Measurements from ENCODE around the gene STX8.

DNA sequence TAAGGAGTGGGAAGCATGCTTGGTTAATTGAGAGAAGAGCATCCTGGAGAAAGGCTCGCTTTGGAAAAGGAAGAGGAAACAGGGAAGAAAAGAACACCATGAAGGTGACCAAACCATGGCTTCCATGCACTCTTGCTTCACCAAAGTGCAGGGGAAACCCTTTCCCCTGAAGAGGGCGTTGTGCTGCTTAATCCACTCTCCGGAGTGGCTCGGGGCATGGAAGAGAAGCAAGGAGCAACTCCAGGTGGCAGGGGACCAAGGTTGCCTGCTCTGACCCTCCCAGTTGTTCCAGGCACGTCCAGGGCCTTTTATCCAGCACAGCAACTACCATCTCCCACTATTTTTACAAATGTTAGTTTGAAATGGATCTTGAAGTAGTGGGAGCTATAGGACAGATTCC, 108.1 kb downstream of the STX8 start:
- TF ChIP-seq CTBP1 (IDR thresholded peaks at IDR 0.05; ENCODE audit: borderline replicate concordance) (no peak), ZNF384 (IDR thresholded peaks at IDR 0.05) (no peak), FOXM1 (IDR thresholded peaks at IDR 0.05; ENCODE audit: borderline replicate concordance) (no peak), SP1 (IDR thresholded peaks at IDR 0.05) (no peak), LEF1 (IDR thresholded peaks at IDR 0.05; ENCODE audit: borderline replicate concordance) (no peak), FOXK2 (IDR thresholded peaks at IDR 0.05) (no peak), NFRKB (IDR thresholded peaks at IDR 0.05) (no peak), BHLHE40 (IDR thresholded peaks at IDR 0.05; ENCODE audit: borderline replicate concordance) (no peak), ELF4 (IDR thresholded peaks at IDR 0.05) (no peak), SUZ12 (IDR thresholded peaks at IDR 0.05) (no peak), TARDBP (IDR thresholded peaks at IDR 0.05) (no peak), L3MBTL2 (conservative IDR thresholded peaks at IDR 0.05) (no peak)
- TF ChIP-seq, protein P1, sequence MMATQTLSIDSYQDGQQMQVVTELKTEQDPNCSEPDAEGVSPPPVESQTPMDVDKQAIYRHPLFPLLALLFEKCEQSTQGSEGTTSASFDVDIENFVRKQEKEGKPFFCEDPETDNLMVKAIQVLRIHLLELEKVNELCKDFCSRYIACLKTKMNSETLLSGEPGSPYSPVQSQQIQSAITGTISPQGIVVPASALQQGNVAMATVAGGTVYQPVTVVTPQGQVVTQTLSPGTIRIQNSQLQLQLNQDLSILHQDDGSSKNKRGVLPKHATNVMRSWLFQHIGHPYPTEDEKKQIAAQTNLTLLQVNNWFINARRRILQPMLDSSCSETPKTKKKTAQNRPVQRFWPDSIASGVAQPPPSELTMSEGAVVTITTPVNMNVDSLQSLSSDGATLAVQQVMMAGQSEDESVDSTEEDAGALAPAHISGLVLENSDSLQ (IDR thresholded peaks at IDR 0.05) = no peak
